ENCODE results near the gene MLC1. TPM values are rescaled to one million over a fixed set of nuclear protein-coding genes. Genes with fewer than 3 reads are reported as not detected.

Gene MLC1
- total RNA-seq, 1 experiment from 2014 or later, result not detected

DNA sequence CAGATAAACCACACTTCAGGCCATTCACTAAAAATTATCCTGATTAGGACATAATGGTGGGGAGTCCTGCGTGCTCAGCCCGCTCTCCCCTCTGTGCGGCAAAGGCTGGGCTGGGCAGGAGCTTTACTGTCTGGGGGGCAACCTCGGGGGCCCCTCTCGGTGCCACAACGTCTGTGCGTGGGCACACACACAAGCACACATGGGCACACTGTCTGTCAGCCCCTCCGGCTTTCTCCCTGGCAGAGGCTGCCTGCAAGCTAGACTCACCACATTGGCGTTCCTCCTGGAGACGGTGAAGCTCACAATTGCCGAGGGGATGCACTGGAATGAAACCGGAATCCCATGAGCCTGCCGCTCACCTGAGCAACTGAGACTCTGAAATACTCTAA is 5.2 kb downstream of the MLC1 start:
- ATAC-seq (no peak), DNase-seq (ENCODE audit: low read depth, low spot score) (no peak)
- in situ Hi-C loops (cut with HindIII; ENCODE audit: low pct_unique_long_range_greater_than_20kb, low sequenced_read_pairs), result no loop called here
- POLR2A ChIA-PET, result no interaction called here
- intact Hi-C loops (cut with micrococcal nuclease; ENCODE audit: unreplicated experiment), result no loop called here
- CTCF ChIA-PET, result no interaction called here
- Histone ChIP-seq H3K4me3 (ENCODE audit: low read depth in 2 of 2, low read length in 2 of 2) (no peak overlapping the region), H3K9me3 (ENCODE audit: control insufficient read depth, insufficient read depth, low read depth, low read length) (no peaks in the 10 kb centered on the region), H3K4me1 (ENCODE audit: control insufficient read depth, insufficient read depth, low read length) (no peaks in the 10 kb centered on the region), H3K36me3 (ENCODE audit: control insufficient read depth, insufficient read depth, low read length) (no peaks in the 10 kb centered on the region), H3K27me3 (ENCODE audit: control insufficient read depth, insufficient read depth, low read length) (no peaks in the 10 kb centered on the region), H3K27ac (ENCODE audit: low read length) (no peak overlapping the region)
- no TSS peak for BruUV-seq (replicated peaks)
- TF ChIP-seq CTCF (IDR thresholded peaks at IDR 0.05), result no peak
- TF ChIP-seq POLR2AphosphoS5 (IDR thresholded peaks at IDR 0.05; ENCODE audit: low read depth, low read length), result no peak
- TF ChIP-seq, protein P1, sequence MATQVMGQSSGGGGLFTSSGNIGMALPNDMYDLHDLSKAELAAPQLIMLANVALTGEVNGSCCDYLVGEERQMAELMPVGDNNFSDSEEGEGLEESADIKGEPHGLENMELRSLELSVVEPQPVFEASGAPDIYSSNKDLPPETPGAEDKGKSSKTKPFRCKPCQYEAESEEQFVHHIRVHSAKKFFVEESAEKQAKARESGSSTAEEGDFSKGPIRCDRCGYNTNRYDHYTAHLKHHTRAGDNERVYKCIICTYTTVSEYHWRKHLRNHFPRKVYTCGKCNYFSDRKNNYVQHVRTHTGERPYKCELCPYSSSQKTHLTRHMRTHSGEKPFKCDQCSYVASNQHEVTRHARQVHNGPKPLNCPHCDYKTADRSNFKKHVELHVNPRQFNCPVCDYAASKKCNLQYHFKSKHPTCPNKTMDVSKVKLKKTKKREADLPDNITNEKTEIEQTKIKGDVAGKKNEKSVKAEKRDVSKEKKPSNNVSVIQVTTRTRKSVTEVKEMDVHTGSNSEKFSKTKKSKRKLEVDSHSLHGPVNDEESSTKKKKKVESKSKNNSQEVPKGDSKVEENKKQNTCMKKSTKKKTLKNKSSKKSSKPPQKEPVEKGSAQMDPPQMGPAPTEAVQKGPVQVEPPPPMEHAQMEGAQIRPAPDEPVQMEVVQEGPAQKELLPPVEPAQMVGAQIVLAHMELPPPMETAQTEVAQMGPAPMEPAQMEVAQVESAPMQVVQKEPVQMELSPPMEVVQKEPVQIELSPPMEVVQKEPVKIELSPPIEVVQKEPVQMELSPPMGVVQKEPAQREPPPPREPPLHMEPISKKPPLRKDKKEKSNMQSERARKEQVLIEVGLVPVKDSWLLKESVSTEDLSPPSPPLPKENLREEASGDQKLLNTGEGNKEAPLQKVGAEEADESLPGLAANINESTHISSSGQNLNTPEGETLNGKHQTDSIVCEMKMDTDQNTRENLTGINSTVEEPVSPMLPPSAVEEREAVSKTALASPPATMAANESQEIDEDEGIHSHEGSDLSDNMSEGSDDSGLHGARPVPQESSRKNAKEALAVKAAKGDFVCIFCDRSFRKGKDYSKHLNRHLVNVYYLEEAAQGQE (IDR thresholded peaks at IDR 0.05; ENCODE audit: insufficient read depth in 1 of 2, low read depth in 2 of 2, low read length in 1 of 2), result no peak
- TF ChIP-seq SIN3A (IDR thresholded peaks at IDR 0.05; ENCODE audit: borderline replicate concordance, insufficient read depth, low read depth, low read length), result no peak
- no peak for TF ChIP-seq TCF7L2 (IDR thresholded peaks at IDR 0.05; ENCODE audit: low read depth, low read length)

DNA sequence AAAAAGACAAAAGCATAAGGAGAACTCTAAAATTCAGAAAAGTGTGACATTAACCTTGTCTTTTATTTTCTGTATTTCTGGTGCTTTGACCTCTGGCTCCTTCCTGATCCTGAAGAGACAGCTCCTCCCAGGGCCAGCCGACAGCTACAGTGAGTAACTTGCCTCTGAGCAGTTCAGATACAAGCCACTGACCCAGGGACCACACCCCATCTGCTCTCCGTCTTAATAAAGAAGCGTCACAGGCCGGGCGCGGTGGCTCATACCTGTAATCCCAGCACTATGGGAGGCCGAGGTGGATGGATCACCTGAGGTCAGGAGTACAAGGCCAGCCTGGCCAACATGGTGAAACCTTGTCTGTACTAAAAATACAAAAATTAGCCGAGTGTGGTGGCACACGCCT is 6.5 kb downstream of the MLC1 start:
- intact Hi-C loops (cut with micrococcal nuclease; ENCODE audit: unreplicated experiment), result no loop called here
- Histone ChIP-seq H3K27me3 (ENCODE audit: control insufficient read depth, insufficient read depth, low read length) (no peaks in the 10 kb centered on the region), H3K36me3 (ENCODE audit: control insufficient read depth, insufficient read depth, low read length) (no peaks in the 10 kb centered on the region), H3K9me3 (ENCODE audit: control insufficient read depth, insufficient read depth, low read depth, low read length) (no peaks in the 10 kb centered on the region), H3K27ac (ENCODE audit: low read length) (no peak overlapping the region), H3K4me1 (ENCODE audit: control insufficient read depth, insufficient read depth, low read length) (no peaks in the 10 kb centered on the region), H3K4me3 (ENCODE audit: low read depth in 2 of 2, low read length in 2 of 2) (no peak overlapping the region)
- no TSS peak for BruUV-seq (replicated peaks)
- no peak for ATAC-seq
- TF ChIP-seq SIN3A (IDR thresholded peaks at IDR 0.05; ENCODE audit: borderline replicate concordance, insufficient read depth, low read depth, low read length) (no peak), POLR2AphosphoS5 (IDR thresholded peaks at IDR 0.05; ENCODE audit: low read depth, low read length) (no peak), CTCF (IDR thresholded peaks at IDR 0.05) (no peak), TCF7L2 (IDR thresholded peaks at IDR 0.05; ENCODE audit: low read depth, low read length) (no peak)
- TF ChIP-seq, protein P1 (IDR thresholded peaks at IDR 0.05; ENCODE audit: insufficient read depth in 1 of 2, low read depth in 2 of 2, low read length in 1 of 2), result no peak
- DNase-seq (ENCODE audit: low read depth, low spot score), result no peak
- ChIA-PET POLR2A (no interaction called here), CTCF (no interaction called here)
- in situ Hi-C loops (cut with HindIII; ENCODE audit: low pct_unique_long_range_greater_than_20kb, low sequenced_read_pairs), result no loop called here
